Cardiac septum (tissue), 1 donor: Measurements from ENCODE around the gene TNRC6C. TPM values are rescaled to one million over a fixed set of nuclear protein-coding genes. Genes with fewer than 3 reads are reported as not detected.
"Not testable (repeated sequence)": the region's sequence is repeated elsewhere in the genome, so short reads cannot be mapped to it uniquely, and the experiment has no call there.

Experiments used
- DNase-seq: peaks from one replicate; pipeline ENCODE4 v3.0.0-alpha.2; 2020; ENCODE audit warnings: low spot score
- intact Hi-C: fragments of 100-400 bp; cut with DNase I; formaldehyde crosslinking; loops from one replicate; pipeline ENCODE4 v1.14.0; 2022
- total RNA-seq: library from RNA; stranded (reverse); fragmentation: NEBNext Ultra II Directional; extraction: Animal tissue kit (Norgen Biotek cat#: 25700); gene quantifications from one replicate; pipeline ENCODE4 v1.2.1, GENCODE V29; 2021
- donor health status: DM: no; HTN: no; CAD: no.

The TNRC6C gene
- total RNA-seq, 1 donor from 2014 or later = 17.8 TPM

DNA sequence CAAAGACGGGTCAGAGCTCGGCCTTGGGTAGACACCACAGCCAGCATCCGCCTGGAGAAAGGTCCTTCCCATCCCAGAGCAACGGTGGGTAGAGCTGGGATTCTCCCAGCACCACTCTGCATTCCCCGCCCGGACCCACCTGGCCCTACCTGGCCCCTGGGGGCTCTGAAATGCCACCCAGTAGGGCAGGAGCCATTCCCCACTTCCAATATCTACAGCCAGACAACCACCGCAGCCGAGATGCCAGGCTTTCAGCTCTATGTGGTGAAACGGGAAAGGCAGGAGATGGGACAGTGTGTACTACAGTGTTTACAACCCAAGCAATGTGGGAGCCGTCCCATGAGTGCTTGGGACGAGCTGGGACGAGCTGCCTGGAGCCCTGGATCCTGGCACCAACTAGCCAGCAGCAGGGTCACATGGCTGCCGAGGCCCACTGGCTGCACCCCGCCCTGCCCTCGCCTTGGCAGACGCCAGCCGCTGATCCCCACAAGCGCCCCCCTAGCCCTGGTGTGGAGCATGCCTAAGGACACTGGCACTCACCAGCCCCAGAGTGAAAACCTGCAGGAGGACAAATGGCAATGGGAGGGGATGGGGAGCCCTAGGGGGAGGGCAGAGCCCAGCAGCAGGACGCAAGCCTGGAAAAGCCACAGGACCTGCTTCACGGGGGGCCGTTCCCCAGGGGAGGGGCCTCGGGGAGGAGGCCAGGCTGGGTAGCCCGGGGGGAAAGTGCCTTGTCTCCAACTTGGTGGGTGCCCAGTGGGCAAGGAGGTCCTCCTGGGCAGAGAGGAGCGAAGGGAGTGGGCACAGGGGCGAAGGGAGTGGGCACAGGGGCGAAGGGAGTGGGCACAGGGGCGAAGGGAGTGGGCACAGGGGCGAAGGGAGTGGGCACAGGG is 156.6 kb downstream of the TNRC6C start:
- intact Hi-C loops = loop anchor here (5.0 kb wide), 1 partner anchor 307 kb away; no protein-coding TSS in a partner anchor

GRCh38 chr17:78115803-78116202 is 157.3 kb downstream of the TNRC6C start:
- DNase-seq, intact Hi-C loops: not testable (repeated sequence)

More for the DNA sequence above, 156.6 kb downstream of the TNRC6C start:
- DNase-seq = no peak

- no peak for DNase-seq
- intact Hi-C loops = no loop called here
Observed at GRCh38 chr17:78116411-78116810, 157.9 kb downstream of the TNRC6C start.

- intact Hi-C loops = no loop called here
- DNase-seq = no peak
Observed at GRCh38 chr17:78117027-78117981, 158.8 kb downstream of the TNRC6C start.

- intact Hi-C loops = no loop called here
Observed at GRCh38 chr17:78118801-78119241, 160.3 kb downstream of the TNRC6C start.

GRCh38 chr17:78120537-78120936 is 162.0 kb downstream of the TNRC6C start:
- DNase-seq = no peak
- intact Hi-C loops = no loop called here

More at GRCh38 chr17:78118801-78119241, 160.3 kb downstream of the TNRC6C start:
- DNase-seq = no peak

GRCh38 chr17:78120971-78121800 is 162.7 kb downstream of the TNRC6C start:
- intact Hi-C loops = no loop called here
- DNase-seq = no peak

- intact Hi-C loops = no loop called here
- no peak for DNase-seq
Observed at GRCh38 chr17:78121801-78122215, 163.3 kb downstream of the TNRC6C start.

GRCh38 chr17:78122216-78122930 is 163.9 kb downstream of the TNRC6C start:
- DNase-seq = no peak
- intact Hi-C loops = no loop called here

DNA sequence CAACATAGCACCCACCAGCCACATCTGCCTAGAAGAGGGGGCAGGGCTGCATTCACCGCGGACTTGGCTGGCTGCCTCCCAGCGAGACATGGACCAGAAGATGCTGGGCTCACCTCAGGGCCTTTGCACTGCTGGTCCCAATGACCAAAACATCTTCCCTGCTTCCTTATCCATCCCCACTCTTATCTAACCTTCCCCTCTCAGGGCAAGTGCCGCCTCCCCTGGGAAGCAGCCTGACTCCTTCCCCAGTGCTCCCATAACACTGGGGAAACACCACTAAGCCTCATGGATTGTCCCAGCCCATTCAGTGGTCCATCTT is 164.4 kb downstream of the TNRC6C start:
- intact Hi-C loops = no loop called here
- no peak for DNase-seq

DNA sequence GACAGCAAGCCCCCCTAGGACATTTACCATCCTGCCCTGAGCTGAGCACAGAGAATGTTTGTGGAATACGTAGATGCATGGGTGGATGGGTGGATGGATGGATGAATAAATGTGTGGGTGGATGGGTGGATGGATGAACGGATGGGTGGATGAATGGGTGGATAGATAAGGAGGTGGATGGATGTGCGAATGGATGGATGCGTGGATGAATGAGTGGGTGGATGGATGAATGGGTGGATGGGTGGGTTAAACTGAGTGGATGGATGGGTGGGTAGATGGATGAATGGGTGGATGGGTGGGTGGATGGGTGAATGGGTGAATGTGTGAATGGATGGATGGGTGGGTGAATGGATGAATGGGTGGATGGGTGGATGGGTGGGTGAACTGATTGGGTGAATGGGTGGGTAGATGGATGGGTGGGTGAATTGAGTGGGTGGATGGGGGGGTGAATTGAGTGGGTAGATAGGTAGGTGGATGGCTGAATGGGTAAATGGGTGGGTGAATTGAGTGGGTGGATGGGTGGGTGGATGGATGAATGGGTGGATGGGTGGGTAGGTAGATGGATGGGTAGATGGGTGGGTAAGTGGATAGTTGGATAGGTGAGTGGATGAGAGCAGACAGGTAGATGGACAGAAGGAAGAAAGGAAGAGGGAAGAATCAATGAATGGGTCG is 164.9 kb downstream of the TNRC6C start:
- DNase-seq = no peak
- intact Hi-C loops = no loop called here

DNA sequence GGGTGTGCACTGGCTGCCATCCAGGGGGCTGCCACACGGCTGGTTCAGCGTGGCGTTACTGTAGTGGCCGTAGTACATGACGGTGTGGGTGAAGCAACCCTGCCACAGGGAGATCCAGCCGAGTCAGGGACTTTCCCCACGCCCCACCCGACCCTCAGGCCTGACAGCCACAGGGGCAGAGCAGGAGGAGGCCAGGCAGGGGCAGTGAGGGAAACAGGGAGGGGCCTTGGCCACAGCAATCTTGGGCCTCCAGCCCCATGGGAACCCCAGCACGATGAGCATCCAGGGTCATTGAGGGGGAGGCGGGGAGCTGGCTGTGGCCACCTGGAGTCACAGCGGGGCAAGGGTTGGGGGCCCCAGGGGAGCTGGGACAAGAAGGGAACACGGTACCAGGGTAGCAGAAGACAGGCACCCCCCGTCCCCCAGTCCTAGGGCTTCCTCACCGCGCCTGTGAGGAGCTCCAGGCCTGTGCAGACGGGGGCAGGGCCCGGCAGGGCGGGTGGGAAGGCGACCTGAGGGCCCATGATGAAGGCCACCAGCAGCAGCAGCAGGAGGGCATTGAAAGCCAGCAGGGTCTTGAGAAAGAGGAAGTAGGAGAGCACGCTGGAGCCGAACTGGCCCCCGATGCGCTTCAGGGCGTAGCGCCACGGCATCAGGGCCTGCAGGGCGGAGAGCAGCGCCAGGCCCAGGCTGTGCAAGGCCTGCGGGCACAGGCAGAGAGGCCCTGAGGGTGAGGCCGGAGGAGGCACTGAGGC is 165.8 kb downstream of the TNRC6C start:
- DNase-seq = no peak
- intact Hi-C loops = no loop called here

DNA sequence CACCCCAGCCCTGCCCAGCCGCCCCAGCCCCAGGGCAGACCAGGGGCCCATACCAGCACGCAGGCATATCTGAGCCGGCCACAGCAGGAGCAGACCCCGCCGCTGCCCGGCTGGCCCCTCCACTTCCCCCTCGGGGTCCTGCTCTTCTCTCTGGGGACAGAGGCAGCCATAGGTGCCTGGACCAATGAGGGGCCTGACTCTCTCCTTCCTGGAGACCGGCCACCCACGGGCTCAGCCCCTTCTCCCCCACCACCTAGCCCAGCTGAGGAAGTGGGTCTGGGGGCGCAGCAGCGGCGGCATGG is 166.3 kb downstream of the TNRC6C start:
- DNase-seq = no peak
- intact Hi-C loops = no loop called here

GRCh38 chr17:78125138-78125913 is 166.8 kb downstream of the TNRC6C start:
- DNase-seq = no peak
- intact Hi-C loops = no loop called here

GRCh38 chr17:78125976-78126894 is 167.7 kb downstream of the TNRC6C start:
- DNase-seq = no peak
- intact Hi-C loops = no loop called here

GRCh38 chr17:78126895-78127238 is 168.4 kb downstream of the TNRC6C start:
- DNase-seq = no peak
- intact Hi-C loops = no loop called here
